Measurements from ENCODE around the gene RXFP3.

Gene RXFP3

DNA sequence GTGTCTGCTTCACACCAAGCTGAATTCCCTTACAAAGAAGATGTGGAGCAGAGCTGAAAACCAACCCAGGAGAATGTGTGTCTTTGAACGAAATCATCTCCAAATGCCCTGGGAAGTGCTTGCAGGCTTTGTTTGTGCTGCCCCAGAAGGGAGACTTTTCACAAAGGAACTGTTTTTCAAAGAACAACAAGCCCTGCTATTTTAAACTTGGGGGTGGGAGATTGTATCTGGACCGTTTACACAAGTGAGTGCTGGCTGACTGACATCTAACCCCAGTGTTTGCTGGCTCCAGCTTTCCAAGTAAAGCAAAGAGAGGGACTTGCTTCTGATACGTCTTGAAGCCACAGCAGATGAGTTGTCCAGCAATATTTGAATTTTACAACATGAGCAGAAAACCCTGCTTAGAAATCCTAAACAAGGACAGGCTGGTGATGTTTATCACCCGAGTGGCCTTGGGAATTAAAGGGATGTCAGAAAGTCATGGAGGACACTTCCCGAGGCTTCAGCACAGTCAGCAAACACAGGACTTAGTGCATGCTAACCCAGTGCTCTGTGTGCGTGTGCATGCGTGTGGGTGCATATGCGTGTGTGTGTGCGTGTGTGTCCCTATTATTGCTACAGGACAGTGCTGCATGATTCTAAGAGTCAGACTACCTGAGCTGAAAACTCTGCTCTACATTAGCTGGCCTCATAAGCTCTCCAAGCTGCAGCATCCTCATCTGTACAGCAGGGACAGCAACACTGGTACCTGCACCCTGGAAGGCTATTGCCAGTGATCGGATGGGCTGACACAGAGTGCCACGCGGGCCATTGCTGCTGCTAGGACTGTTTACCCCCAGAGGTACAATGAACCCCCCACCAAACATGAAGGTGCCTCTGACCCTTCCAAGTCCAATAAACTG is 45.8 kb upstream of the RXFP3 start:
- Histone ChIP-seq H3K9ac (ENCODE audit: low read length) (no peak overlapping the region), H3K27me3 (replicated peaks; ENCODE audit: insufficient read depth, low read length) (no peaks in the 10 kb centered on the region), H3K36me3 (replicated peaks; ENCODE audit: insufficient read depth, low read length) (no peaks in the 10 kb centered on the region), H3K79me2 (ENCODE audit: low read length) (no peaks in the 10 kb centered on the region), H3K27ac (ENCODE audit: low read length) (no peak overlapping the region), H3F3A (ENCODE audit: insufficient read depth, low read length) (no peaks in the 10 kb centered on the region), H3K4me2 (ENCODE audit: low read depth, low read length) (no peak overlapping the region), H2AFZ (ENCODE audit: low read length) (no peak overlapping the region), H3K4me1 (ENCODE audit: low read length) (no peaks in the 10 kb centered on the region), H3K9me2 (replicated peaks; ENCODE audit: insufficient read depth, low read length) (no peaks in the 10 kb centered on the region), H4K20me1 (ENCODE audit: insufficient read depth, low read length) (no peaks in the 10 kb centered on the region), H3K4me3 (ENCODE audit: low read length) (no peak overlapping the region), H3K9me3 (replicated peaks; ENCODE audit: insufficient read depth, low read length) (no peaks in the 10 kb centered on the region)
- TF ChIP-seq EZH2 (optimal IDR thresholded peaks at IDR 0.05; ENCODE audit: low read depth, low read length): no peak
- no peak for TF ChIP-seq EZH2phosphoT487 (IDR thresholded peaks at IDR 0.05; ENCODE audit: low read length)
- TF ChIP-seq, protein P1, sequence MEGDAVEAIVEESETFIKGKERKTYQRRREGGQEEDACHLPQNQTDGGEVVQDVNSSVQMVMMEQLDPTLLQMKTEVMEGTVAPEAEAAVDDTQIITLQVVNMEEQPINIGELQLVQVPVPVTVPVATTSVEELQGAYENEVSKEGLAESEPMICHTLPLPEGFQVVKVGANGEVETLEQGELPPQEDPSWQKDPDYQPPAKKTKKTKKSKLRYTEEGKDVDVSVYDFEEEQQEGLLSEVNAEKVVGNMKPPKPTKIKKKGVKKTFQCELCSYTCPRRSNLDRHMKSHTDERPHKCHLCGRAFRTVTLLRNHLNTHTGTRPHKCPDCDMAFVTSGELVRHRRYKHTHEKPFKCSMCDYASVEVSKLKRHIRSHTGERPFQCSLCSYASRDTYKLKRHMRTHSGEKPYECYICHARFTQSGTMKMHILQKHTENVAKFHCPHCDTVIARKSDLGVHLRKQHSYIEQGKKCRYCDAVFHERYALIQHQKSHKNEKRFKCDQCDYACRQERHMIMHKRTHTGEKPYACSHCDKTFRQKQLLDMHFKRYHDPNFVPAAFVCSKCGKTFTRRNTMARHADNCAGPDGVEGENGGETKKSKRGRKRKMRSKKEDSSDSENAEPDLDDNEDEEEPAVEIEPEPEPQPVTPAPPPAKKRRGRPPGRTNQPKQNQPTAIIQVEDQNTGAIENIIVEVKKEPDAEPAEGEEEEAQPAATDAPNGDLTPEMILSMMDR (IDR thresholded peaks at IDR 0.05; ENCODE audit: low read length): no peak
- no peak for DNase-seq

DNA sequence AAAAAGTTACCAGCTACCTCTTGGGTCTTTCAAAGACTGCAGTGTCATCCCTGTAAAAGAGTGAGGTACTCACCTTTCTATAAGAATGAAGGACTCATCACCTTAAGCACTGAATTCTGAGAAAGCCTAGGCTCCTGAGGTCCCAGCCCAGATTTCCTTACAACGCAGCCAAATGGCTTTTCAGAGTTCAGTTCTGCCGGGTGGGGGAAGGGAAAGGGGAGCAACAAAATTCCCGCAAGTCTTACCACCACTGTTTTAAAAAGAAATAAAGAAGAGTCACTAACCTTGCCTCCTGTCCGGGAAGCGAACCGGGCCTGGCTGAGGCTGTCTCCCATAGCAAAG is 44.8 kb upstream of the RXFP3 start:
- Histone ChIP-seq H3K4me1 (ENCODE audit: low read length) (no peaks in the 10 kb centered on the region), H3K9me3 (replicated peaks; ENCODE audit: insufficient read depth, low read length) (no peaks in the 10 kb centered on the region), H2AFZ (ENCODE audit: low read length) (no peak overlapping the region), H3K4me2 (ENCODE audit: low read depth, low read length) (no peak overlapping the region), H3K27me3 (replicated peaks; ENCODE audit: insufficient read depth, low read length) (no peaks in the 10 kb centered on the region), H3K36me3 (replicated peaks; ENCODE audit: insufficient read depth, low read length) (no peaks in the 10 kb centered on the region), H3F3A (ENCODE audit: insufficient read depth, low read length) (no peaks in the 10 kb centered on the region), H3K79me2 (ENCODE audit: low read length) (no peaks in the 10 kb centered on the region), H3K9ac (ENCODE audit: low read length) (no peak overlapping the region), H3K4me3 (ENCODE audit: low read length) (no peak overlapping the region), H3K27ac (ENCODE audit: low read length) (no peak overlapping the region), H4K20me1 (ENCODE audit: insufficient read depth, low read length) (no peaks in the 10 kb centered on the region), H3K9me2 (replicated peaks; ENCODE audit: insufficient read depth, low read length) (no peaks in the 10 kb centered on the region)
- DNase-seq: no peak
- TF ChIP-seq EZH2phosphoT487 (IDR thresholded peaks at IDR 0.05; ENCODE audit: low read length) (no peak), EZH2 (optimal IDR thresholded peaks at IDR 0.05; ENCODE audit: low read depth, low read length) (no peak)

DNA sequence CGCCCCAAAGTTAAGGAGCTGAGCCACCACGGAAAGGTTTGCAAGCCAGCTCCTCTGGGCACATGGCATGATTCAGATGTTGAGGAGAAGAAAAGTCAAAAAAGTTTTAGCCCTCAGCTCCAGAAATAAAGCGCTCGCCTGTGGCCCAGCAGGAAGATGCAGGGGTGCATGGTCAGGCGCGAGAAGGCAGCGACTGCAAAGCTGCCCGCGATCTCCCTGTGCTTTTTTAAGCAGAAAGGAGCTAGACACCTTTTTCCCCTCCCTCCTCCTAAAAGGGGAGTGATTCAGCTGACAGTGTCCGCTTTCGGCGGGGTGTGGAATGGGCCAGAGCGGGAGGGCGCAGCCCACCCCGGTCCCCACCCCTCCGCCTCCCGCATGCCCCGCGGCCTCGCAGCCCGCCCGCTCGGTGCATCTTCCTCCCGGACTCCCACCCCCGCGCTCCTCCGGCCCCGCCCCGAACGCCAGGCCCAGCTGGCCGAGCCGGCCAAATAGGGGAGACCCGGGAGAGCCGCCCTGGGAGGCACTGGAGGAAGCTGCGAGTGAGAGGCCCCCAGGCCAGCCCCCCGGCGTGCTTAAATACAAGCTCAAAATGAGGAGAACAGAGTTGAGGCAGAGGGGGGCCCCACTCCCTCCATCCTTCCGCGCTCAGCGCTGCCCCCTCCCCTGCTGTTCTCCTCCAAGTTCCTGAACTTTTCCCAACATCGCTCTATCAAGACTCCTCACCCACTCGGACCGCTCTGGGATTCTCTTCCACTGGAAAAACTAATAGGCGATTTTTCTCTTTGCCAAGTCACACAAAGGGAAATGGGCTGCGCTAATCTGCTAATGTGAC is 44.2 kb upstream of the RXFP3 start, which contains the start of gene ADAMTS12:
Gene ADAMTS12, minus strand, starts transcription at position 203 of the 832 bp plus-strand sequence. Its CDS starts 134 bp downstream, at position 69.
- Histone ChIP-seq H3K79me2 (ENCODE audit: low read length) (no peaks in the 10 kb centered on the region), H3K27me3 (replicated peaks; ENCODE audit: insufficient read depth, low read length) (no peaks in the 10 kb centered on the region), H3K4me2 (ENCODE audit: low read depth, low read length) (no peak within 1 kb of the TSS), H3K9me3 (replicated peaks; ENCODE audit: insufficient read depth, low read length) (no peaks in the 10 kb centered on the region), H2AFZ (ENCODE audit: low read length) (no peak within 1 kb of the TSS), H3K4me1 (ENCODE audit: low read length) (no peaks in the 10 kb centered on the region), H4K20me1 (ENCODE audit: insufficient read depth, low read length) (no peaks in the 10 kb centered on the region), H3K36me3 (replicated peaks; ENCODE audit: insufficient read depth, low read length) (no peaks in the 10 kb centered on the region), H3F3A (ENCODE audit: insufficient read depth, low read length) (no peaks in the 10 kb centered on the region), H3K9ac (ENCODE audit: low read length) (no peak within 1 kb of the TSS), H3K27ac (ENCODE audit: low read length) (no peak within 1 kb of the TSS), H3K9me2 (replicated peaks; ENCODE audit: insufficient read depth, low read length) (no peaks in the 10 kb centered on the region), H3K4me3 (ENCODE audit: low read length) (no peak within 1 kb of the TSS)
- no peak for DNase-seq
- no peak for TF ChIP-seq EZH2 (optimal IDR thresholded peaks at IDR 0.05; ENCODE audit: low read depth, low read length)
- TF ChIP-seq EZH2phosphoT487 (IDR thresholded peaks at IDR 0.05; ENCODE audit: low read length): no peak

DNA sequence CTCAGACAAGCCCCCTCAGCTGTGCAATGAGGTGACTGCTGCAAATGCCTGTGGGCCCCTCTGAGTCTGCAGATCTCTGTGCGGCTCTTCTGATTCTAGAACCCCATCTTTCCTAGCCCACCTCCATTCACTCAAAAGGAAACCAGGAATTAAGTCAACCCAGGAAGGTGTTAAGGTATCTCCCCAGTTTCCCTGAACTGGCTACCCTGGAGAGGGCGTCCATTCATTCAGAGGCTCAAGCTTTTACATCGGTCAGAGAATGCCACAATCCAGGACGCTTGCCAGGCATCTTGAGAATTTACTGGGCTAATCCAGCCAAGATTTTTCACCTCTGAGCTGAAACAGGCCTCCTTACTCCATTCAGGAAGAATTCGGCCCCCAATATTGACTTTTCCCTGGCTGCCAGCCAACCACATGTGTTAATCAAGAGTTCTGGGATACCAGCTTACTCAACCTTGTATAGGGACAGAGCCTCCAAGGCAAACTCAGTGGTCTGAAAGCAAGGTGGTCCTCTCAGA is 43.5 kb upstream of the RXFP3 start:
- H3K4me3 ChIP-seq (ENCODE audit: low read length): no peak overlapping the region
- no peaks in the 10 kb centered on the region for H3K27me3 ChIP-seq (replicated peaks; ENCODE audit: insufficient read depth, low read length)
- DNase-seq: no peak
- no peaks in the 10 kb centered on the region for H4K20me1 ChIP-seq (ENCODE audit: insufficient read depth, low read length)
- H3K9me2 ChIP-seq (replicated peaks; ENCODE audit: insufficient read depth, low read length): no peaks in the 10 kb centered on the region
- H3K4me1 ChIP-seq (ENCODE audit: low read length): no peaks in the 10 kb centered on the region
- no peak overlapping the region for H2AFZ ChIP-seq (ENCODE audit: low read length)
- no peaks in the 10 kb centered on the region for H3F3A ChIP-seq (ENCODE audit: insufficient read depth, low read length)
- H3K9me3 ChIP-seq (replicated peaks; ENCODE audit: insufficient read depth, low read length): no peaks in the 10 kb centered on the region
- H3K27ac ChIP-seq (ENCODE audit: low read length): no peak overlapping the region
- TF ChIP-seq EZH2phosphoT487 (IDR thresholded peaks at IDR 0.05; ENCODE audit: low read length) (no peak), EZH2 (optimal IDR thresholded peaks at IDR 0.05; ENCODE audit: low read depth, low read length) (no peak)
- TF ChIP-seq, protein P1 (IDR thresholded peaks at IDR 0.05; ENCODE audit: low read length): no peak
- H3K9ac ChIP-seq (ENCODE audit: low read length): no peak overlapping the region
- no peaks in the 10 kb centered on the region for H3K79me2 ChIP-seq (ENCODE audit: low read length)
- H3K36me3 ChIP-seq (replicated peaks; ENCODE audit: insufficient read depth, low read length): no peaks in the 10 kb centered on the region
- no peak overlapping the region for H3K4me2 ChIP-seq (ENCODE audit: low read depth, low read length)
